HG03520 (cell line): ENCODE results near the gene AMIGO2.
A peak's percentile ranks its signal among the peaks of the same experiment; 100 is the strongest.

Source experiments
- ATAC-seq: cut with Tn5 transposase; IDR thresholded peaks from one replicate; pipeline ENCODE4 v1.9.1; 2021; ENCODE audit warnings: mild to moderate bottlenecking, moderate library complexity; ENCODE audit not compliant: unreplicated experiment

The AMIGO2 gene

DNA sequence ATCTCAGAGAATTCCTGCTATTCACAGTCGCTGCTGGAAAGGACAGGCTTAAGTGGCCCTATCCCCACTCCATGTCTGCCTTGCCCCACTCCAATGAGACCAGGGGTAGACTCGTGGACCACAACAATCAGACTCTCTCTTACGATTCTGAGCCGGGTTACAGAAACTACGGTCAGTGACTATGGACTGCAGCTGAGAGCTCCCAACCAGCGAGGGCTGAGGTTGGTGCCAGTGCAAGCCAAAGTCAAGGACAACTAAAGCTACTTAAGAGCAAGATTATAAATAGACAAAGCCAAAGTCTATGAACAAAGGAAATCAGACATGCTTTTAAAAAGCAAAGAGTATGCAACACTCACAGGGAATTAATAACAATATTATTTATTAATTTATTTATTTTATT, 18.3 kb upstream of the AMIGO2 start:
- no peak for ATAC-seq

DNA sequence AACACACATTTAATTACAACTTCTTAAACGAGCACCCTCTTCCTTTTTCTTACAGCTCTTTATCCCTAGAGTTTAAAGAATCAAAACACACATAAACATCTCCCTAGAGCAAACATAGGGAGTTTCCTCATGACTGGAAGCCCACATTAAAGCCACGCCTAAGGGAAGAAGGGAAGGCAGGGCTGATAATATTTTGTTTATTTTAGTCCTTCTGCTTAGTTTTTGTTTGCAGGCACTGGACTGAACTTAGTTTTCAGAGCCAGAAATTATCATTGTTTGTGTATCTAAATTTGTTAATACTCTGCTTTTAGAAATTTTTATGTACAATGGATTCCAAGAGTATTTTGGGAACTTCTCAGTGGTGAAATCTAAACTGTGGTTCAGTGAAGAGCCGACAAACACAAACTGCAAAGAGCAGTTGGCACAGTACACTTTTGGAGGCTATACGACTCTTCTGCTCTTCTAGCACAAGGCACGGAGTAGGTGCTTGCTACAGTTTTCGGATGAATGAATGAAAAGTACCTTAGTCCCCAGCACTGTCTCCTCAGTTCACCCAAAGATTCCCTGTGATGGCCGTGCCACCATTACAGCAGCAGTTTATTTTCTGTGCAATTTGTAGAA, 17.6 kb upstream of the AMIGO2 start:
- no peak for ATAC-seq

DNA sequence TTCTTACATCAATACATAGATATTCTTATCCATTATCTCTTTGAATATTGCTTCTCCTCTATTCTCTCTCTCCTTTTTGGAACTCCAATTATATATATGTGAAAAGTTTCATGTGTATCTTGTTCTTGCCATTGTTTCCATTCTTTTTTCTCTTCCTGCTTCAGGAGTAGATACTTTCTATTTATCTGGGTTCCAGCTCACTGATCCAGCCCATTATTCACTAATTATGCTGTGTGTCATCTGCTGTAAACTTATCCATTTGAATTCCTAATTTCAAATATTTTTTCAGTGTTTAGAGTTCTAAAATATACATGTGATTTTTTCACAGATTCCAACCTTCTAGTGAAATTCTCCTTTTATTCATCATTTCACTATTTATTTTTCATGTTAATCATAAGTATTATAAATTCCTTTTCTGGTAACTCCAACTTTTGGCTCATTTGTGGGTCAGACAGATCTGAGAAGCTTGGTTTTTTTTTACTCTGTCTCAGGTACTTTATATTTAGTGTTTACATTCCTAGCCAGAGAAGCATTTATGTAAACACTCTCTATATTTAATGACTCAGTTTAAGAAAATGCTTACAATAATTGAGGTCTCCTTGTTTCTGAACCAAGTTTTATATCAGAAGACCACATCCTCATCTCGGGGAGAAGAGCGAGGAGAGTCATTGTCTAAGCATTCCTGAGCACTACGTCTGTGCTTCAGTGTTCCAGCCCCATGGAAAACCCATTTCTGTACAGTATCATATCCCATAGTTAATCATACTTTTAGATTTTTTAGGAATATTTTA, 15.9 kb upstream of the AMIGO2 start:
- no peak for ATAC-seq

DNA sequence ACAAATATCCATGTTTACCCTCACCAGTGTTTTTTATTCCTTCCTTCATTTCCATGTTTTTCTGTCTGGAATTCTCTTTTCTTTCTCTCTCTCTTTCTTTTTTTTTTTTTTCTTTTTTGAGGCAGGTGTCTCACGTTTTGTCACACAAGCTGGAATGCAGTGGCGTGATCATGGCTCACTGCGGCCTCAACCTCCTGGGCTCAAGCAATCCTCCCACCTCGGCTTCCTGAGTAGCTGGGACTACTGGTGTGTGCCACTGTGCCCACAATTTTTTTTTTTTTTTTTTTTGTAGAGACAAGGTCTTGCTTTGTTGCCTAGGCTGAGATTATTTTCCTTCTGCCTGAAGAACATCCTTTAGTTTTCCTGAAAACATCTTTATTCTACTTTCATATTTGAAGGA, 15.0 kb upstream of the AMIGO2 start:
- no peak for ATAC-seq

DNA sequence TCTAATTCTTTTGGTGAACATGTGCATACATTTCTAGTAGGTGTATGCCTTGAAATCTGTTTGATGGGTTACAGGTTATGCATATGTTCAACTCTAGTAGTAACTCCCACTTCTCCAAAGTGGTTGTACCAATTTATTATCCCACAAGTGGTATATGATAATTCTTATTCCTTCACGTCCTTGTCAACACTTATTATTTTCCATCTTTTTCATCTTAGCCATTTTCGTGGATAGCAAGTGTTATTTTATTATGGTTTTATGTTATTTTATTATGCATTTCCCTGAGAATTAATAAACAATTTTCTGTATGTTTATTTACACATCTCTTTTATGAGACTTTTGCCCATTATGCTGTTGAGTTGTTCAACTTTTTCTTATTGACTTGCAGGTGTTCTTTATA, 11.2 kb upstream of the AMIGO2 start:
- ATAC-seq = no peak

DNA sequence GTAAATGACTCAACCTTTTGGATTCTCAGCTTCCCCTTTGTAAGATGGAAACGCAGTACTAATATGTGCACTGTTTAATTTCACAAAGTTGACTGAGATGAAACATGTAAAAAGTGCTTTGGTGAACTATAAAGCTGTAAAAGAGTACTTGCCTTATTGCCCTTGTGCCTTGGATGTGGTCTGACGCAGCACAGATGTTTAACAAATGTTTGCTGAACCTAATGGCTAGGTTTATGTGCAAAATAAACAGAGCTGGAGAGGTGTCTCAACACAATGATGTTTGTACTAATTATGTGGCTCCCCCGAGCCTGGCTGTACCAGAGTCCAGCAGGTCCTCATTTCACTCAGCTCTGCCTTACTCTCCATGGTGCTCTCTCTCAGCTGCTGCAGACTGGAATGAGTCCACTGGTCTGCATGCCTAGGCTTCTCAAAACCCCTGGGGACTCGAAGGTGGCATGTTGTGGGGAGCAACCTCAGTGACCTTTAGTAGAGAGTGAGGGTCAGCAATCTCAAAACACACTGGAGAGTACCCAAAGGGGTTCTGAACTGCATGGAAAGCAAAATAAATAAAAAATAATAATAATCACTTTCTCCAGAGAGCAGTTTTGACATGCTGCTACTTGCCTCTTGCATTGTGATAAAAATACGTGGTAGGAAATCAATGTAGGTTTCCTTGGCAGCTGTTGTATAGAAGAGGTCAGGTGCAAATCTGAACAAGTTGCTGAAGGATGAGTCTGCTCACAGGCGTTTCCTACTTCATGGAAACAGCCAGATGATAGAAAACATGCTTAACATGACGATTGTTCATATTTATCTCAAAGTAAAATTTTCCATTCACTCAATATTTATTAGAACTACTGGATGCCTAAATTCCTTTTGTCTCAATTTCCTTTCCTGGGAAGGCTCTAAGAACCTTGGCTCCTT, 8.5 kb upstream of the AMIGO2 start:
- ATAC-seq = no peak

DNA sequence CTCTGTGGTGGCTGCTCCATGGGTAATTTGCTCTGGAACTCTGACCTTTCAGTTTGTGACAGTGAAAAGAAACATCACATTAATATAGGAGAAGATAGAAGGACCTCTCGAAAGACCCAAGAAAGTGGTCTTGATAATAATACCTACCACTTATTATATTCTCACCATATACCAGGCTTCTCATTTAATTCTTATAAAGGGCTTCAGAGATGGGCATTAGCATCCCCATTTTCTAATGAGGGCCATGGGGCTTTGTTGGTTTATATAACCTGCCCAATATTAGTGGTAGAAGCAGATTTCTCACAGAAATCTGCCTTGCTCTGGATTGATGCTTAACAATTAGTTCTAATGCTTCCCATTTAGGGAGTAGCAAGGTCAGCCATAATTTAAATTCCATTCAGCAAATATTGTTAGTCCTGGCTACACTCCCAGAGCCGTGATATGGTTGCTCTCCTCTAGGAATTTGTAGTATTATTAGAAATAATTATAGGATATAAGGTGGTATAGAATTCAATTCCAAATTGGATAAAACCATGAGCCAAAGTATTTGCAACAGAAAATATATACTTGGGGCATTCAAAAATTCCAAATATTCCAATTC, 7.4 kb upstream of the AMIGO2 start:
- no peak for ATAC-seq

DNA sequence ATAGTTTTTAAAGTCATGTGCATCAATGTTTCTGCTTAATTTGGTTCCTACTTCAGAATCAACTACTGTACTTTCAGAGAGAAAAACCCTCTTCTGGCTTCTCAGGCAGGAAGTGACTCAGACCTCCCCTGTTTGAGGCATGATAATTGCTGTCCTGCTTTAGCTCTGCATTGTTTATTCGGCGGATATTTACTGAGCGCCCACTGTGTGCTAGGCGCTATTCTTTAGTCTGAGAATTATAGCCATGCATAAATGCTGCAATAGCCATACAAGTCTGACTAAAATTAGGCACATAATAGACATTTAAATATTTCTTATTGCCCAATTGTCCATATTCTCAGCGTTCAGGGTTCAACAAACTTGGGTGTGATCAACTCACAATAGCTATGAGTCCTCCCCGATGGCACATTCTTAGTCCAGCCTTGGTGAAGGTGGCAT, 6.1 kb upstream of the AMIGO2 start:
- ATAC-seq = no peak

DNA sequence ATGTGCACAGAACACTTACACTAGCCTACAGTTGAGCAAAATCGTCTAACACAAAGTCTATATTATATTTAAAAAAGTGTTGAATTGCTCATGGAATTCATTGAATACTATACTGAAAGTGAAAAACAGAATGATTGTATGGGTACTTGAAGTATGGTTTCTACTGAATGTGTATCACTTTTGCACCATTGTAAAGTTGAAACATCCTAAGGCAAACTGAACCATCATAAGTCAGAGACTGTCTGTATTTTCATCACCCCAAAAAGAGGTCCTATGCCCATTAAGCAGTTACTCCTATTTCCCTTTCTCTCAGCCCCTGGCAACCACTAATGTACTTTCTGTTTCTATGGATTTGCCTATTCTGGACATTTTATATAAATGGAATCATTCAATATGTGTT, 4.4 kb upstream of the AMIGO2 start:
- no peak for ATAC-seq

DNA sequence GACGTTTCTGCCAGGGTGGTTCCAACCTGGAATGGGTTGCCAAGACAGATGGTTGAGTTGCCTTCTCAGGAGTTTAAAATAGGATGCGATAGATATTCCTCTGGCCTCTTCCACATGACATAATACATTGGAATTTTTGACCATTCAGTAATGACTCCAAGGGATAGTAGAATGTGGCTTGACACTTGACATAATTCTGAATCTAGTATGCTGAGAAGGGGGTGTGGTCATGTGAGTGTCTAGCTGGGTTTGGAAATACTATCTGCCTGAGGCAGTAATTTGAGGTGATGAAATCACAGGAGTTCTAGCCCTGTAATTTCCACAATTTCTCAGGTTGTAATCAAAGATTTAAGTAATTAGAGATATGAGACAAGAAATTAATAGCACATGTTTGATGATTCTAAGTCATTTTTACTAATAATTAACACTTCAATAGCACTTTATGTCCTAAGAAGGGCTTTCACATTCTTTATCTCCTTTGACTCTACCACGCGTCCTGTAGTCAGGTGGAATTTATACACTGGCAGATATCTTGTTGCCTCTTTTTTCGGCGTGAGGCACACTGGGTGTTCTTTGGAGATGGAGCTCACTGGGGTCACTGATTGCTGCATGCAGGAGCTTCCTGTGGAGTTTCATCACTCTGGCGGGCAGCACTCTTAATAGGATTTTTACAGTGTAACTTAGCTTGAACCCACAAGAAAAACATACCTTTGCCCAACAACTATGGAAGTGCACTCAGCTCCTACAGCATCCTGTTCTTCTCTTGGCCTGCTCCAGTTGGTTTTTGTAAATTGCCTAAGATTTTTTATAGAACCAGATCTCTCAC, 3.2 kb upstream of the AMIGO2 start:
- no peak for ATAC-seq

DNA sequence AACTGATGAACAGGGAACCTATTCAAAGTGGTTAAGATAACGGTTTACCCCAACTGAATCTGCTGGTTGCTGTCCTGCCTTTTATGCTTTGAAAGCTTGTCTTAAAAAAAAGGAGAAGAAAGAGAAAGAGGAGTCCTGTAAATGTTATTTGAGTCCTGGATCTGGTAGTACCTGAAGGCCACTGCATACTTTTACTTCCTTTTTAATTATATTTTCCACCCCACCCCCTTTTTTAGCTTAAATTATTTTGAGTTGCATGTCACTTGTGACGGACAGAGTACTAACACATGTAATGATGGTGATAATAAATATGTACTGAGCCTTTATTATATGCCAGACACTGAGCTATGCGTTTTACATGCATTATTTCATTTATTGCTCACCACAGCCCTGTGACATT, 2.5 kb upstream of the AMIGO2 start:
- ATAC-seq = no peak

DNA sequence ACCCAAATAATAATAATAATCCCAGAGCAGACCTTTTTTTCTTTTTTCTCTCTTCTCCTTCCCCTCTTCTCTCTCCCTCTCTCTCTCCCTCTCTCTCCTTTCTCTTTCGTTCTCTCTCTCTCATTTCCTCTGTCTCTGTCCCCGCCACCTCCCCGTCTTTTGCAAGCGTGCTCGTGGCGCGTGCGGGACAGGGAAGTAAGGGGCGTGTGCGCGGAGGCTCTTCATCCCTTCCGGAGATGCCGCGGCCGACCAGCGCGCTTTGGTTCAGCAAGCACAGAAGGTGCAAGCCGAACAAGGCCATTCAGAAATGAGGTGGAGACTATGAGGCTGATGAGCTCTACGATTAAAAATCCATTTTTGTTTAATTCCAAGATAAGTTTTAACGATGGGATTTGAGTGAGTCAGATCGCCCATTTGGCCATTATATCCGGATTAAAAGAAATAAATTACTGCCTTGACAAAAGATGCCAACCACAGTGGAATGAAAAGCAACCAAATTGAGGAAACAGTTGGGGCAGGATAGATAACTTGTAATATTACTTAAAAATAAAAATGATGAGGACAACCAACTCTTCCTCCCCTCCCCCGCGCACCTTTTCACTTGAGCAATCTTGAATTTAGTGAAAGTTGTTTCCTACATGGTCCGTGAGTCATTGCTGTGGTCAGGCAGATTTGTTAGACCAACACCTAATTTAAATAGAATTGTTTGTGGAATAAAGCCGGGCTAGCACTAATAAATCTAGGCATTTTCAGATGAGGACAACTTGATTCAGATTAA, 1.2 kb upstream of the AMIGO2 start:
- ATAC-seq = no peak

DNA sequence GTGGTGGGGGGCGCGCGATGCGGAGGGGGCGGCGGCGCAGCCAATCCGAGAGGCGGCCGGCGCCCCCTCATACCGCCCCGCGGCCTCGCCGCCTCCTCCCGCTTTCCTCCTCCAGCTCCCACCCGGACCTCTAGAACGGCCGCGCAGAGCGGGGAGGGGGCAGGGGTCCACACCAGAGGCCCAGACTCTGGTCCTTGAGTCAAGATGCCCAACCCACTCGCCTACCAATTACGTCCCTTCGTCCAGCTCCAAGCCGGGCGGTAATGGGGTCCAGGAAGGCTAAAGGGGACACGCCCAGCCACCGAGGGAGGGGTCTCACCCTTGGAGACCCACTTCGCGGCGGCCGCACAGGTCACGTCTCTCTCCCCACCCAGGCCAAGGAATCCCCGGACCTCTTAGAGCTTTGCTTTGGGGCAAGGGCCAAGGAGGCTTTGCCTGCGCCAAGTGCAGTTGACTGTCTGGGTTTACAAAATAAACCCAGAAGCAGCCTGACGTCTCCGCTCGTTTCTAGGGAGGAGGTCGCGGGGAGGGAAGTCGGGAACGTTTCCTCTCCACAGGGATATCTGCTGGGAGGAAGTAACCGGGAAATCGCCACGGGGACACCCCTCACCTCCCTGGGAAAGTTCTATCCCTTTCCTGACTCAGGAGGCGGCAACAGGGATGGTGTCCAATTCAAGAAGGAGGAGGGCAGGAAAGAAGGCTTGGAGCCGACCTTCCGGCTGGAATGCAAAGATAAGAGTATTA, 394 bp upstream of the AMIGO2 start:
- ATAC-seq = peak; percentile 11

DNA sequence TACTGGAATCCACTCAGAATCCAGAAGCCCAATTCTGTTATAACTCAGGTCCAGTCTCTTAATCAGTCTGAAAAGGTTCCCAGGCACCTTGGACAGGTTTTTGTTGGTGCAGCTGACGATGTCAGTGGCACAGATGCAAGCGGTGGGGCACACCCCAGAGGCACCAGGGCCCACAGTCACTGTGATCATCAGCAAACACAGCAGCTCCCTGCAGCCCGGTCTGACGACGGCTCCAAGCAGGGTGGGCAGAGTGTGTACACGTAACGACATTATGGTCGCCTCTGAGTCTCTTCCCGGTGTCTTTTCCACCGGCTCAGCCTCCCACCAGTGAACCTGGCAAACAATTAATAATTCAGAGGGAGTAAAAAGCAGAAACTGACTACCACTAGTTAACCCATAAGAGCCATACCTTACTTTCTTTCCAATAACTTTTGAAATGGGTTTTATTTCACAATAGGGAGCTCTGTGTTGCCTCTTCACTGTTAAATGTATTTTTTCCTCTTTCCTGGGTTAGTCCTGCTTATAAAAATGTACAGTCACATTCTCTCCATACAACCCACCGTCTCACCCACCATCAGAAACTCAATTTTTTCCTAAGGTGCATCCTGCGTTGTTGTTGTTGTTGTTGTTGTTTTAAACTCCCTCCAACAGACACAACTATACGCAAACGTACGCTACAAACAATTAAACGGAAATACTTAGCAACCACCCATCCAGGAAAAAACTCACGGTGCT, 859 bp downstream of the AMIGO2 start:
- no peak for ATAC-seq

DNA sequence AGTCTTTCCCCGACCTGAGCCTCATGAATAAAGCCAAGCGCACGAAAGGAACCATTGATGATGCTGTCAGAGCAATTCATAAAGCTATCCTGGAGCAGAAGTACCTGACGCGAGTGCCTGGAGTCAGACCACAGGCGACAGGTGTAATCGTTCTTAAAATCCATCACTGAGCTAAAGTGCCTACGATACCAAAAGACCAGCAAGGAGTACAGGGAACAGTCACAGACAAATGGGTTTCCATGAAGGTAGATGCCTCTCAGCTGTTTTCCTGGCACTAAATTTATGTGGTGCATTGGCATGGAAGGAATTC, 1.7 kb downstream of the AMIGO2 start:
- ATAC-seq = no peak

DNA sequence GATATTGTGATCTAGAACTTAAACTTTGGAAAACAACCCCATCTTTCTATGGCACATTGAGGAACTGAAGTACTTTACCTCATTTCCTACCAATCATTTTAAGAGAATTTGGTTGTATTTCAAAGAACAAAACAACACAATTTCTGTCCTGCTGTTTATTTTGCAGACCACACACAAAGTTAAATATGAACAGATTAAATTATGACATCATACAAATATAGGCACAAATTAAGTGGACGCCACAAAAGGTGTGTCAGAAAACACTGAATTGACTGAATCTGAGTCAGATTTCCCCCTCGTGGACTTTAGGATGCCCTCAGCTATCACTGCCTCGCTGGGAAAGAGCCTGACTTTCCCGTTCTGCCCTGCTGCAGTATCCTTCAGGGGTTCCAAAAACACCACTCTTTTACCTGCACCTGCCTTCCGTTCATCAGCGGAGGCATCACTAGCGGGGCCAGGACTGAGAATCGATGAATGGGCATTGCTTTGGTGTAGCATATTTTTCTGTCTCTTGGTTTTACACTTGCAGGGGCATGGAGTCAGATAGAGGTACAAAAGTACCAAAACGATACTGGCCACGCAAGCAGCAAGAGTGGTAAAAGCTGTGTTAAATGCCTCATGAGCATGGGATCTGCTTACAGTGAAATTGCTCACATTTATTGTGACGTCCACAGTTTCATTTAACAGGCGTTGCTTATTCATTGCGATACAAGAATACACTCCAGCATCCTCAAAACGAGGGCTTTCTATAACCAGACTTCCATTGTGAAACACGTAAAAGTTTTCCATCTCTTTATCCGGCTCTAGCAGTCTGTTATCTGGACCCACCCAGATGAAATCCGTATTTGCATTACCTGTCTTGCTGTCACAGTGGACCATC, 2.3 kb downstream of the AMIGO2 start:
- ATAC-seq = no peak
